ENCODE results near the gene FAAP100.
"Not testable (repeated sequence)": the region's sequence is repeated elsewhere in the genome, so short reads cannot be mapped to it uniquely, and the experiment has no call there.

FAAP100 gene

DNA sequence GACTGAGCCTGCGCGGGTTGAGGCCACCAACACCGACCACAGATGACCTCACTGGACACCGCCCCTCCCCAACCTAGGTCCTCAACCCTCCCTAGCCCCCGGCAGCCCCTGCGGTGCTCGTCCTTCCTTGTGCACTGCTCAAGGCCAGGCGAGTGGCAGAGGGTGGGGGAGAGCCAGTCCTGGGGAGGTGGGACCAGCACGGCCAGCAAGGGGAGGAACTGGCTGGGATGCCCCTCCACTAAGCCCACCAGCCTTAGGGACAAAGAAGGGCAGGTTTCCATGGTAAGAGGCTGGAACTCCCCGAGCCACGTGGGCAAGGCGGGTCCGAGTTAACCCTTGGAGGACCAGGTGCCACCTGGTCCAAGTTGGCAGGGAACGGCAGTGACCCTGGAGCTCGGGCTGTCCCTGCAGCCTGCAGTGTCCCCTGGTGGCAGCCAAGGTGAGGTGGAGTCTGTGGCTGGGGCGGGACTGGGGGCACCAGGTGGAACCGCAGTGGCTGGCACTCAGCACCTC, 14.8 kb downstream of the FAAP100 start:
- DNase-seq = peak; percentile 76

DNA sequence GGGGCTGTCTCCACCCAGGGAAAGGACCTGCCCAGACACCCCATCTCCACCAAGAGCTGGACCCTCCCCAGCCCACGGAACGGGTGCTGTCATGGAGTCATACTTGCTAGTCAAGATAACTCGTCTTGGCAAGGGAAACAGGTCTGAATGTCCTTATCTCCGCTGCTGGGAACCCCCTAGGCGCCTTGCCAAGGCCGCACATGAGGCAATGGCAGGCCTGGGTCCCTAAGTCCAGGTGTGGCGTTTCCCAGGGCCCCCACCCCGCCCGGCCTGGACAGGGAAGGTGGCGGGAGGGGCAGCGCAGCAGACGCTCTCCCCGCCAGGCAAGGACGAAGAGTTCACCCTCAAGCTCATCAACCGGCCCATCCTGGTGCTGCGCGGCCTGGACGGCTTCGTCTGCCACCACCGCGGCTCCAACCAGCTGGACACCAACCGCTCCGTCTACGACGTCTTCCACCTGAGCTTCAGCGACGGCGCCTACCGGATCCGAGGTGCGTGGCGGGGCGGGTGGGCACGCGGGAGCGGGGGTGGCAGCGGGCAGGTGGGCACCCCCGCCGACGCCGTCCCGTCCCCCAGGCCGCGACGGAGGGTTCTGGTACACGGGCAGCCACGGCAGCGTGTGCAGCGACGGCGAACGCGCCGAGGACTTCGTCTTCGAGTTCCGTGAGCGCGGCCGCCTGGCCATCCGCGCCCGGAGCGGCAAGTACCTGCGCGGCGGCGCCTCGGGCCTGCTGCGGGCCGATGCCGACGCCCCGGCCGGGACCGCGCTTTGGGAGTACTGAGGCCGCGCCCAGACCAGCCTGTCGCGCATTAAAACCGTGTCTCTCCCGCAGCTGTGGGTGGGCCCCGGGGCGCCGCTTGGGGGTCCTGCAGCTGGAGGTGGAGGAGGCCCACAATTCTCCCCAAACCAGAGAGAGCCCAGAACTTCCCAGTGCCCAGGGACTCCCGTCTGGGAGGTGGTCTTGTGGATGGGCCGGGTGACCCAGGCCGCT, 15.6 kb downstream of the FAAP100 start:
- DNase-seq = no peak

DNA sequence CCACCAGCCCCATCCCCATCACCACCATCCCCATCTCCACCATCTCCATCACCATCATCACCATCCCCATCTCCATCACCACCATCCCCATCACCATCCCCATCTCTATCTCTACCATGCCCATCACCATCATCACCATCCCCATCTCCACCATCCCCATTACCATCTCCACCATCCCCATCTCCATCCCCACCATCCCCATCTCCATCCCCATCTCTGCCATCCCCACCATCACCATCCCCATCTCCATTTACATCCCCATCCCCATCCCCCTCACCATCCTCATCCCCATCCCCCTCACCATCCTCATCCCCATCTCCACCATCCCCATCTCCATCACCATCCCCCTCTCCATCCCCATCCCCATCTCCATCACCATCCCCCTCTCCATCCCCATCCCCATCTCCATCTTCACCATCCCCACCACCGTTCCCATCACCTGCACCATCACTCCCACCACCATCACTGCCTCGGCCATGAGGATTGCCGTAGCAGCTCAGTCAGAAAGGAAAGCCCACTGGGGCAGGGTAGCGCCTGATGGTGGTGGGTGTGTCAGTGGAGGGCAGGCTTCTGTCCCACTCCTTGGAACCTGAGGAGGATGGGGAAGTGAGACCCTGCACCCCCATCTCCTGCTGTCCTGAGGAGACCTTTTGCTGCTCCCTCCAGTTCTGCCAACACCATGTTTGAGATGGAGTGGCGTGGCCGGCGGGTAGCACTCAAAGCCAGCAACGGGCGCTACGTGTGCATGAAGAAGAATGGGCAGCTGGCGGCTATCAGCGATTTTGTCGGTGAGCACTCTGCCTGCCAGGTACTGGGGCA, 16.5 kb downstream of the FAAP100 start:
- DNase-seq = no peak

GRCh38 chr17:81535007-81535328, 17.2 kb downstream of the FAAP100 start:
- DNase-seq = no peak

DNA sequence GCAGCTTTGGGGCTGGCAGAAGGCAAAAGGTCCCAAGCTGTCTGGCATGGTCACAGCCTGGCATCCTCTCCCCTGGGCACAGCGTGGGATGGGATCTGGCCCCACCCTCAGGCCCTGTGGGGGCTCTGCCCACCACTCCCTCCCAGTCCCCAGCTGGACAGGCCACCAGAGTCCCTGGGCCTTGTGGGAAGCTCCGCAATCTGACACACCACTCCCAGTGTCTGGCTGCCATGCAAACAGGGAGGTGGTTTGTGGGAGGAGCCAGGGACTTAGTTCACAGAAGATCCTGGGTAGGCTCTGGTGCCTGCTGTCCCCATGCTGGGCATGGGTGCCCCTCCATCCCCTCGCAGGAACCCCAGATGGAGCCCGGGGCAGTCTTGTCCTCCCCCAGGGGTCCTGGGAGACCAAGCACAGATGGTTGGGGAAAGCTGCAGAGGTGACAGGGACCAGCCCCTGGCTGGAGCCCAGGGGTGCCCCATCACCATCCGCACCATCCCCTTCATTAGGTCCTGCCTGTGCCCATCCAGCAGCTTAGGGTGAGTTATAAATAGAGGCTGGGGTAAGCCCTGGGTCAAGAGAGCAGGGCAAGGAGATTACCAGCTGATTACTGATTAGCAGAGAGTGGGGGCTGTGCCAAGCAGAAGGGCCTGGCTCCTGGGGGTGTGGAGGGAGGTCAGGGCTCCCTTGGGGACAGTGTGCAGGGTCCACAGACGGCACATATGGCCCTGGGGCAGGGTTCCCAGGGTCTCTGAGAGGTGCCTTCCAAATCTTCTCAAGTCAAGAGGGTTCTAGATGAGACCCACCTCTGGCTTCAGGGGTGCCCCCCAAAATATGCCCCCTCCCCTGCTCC, 17.8 kb downstream of the FAAP100 start:
- DNase-seq = no peak

GRCh38 chr17:81533339-81534141, 18.6 kb downstream of the FAAP100 start:
- no peak for DNase-seq

DNA sequence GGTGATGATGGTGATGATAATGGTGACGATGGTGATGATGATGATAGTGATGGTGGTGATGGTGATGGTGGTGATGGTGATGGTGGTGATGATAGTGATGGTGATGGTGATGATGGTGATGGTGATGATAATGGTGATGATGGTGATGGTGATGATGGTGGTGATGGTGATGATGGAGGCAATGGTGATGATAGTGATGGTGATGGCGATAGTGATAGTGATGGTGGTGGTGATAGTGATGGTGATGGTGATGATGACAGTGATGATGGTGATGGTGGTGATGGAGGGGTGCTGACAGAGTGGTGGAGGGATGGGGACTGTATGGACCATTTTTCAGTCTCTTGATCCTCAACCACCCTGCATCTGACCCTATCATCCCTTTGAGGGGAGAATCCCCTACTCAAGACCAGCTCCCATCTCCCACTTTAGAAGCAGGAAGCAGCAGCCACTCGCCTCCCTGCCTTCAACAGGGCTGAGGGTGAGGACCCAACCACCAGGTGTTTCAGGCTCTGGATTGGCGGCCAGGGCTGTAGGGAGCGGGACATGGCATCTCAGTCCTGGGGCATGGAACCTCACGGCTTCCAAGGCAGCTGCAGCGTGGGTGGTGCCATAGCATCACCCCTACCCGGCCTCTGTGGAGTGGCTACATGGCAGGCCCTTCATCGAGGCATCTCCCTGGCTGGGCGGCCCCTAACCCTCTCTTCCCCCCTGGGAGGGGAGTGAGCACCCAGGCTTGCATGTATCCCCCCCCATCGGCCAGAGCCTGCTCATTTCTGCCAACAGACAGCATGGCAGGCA, 19.5 kb downstream of the FAAP100 start:
- no peak for DNase-seq

DNA sequence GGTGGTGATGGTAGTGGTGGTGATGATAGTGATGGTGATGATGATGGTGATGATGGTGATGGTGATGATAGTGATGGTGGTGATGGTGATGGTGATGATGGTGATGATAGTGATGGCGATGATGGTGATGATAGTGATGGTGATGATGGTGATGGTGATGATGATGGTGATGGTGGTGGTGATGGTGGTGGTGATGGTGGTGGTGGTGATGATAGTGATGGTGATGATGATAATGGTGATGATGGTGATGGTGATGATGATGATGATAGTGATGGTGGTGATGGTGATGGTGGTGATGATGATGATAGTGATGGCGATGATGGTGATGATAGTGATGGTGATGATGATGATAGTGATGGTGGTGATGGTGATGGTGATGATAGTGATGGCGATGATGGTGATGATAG, 20.2 kb downstream of the FAAP100 start:
- DNase-seq = not testable (repeated sequence)

GRCh38 chr17:81531013-81531412, 21.1 kb downstream of the FAAP100 start:
- not testable (repeated sequence) for DNase-seq

DNA sequence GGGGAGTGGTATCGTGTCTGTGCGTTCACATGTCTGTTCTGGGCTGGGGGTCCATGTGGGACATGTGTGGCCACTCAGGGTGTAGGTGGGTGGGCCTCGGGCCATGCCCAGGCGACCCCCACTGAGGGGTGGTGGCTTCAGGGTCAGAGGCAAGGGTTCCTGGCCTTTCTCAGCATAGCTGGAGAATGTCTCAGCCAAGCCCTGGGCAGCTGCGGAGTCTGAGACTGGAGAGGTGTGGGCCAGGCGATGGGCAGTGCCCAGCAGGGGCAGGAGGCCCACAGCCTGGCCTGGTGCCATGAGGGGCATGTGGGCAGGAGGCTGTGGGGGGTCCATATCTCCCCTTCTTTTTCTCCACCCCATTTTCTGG, 22.7 kb downstream of the FAAP100 start:
- no peak for DNase-seq

GRCh38 chr17:81528651-81529436, 23.3 kb downstream of the FAAP100 start:
- DNase-seq = no peak

DNA sequence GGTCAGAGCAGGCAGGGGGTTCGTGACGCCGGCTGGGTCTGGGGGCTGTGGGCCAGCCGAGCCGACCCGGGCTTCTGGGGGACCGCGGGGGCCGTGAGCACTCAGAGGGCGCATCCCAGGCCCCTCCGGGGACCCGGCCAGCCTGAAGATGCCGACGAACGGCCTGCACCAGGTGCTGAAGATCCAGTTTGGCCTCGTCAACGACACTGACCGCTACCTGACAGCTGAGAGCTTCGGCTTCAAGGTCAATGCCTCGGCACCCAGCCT, 23.8 kb downstream of the FAAP100 start:
- no peak for DNase-seq

DNA sequence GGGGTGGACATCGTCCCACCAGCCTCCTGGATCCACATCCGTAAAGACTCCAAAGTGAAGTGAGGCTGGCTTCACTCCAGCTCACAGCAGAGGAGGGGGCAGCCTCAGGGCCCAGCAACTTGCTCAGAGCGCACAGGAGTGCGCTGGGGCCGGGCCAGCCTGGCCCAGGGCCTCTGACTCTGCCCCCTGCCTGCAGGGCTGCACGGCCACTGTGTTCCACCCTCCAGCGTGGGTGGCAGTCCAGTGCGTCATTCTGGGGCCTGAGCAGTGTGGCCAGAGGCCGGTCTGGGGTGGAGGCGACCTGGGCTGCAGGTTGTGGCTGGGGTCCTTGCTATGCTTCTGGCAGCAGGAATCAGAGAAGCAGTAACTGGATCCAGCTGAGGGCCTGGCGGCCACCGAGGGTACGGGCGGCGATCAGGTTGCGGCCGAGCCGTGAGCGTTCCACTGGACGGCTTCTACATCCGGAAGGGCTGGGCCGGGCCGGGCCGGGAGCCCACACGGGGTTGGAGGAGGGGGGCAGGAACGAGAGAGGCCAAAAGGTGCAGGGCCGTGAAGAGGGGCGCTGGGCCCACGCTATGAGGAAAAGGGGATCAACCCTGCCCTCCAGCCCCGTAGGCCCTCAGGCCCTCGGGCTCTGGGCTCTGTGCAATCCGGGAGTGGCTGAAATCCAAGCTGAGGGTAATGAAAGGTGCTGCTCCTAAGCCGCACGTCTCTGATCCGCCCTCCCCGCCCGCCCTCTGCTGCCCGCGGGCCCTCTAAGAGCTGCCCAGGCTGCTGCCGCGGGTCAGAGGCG, 24.4 kb downstream of the FAAP100 start, which contains the start of gene FSCN2:
TSS of gene FSCN2 (plus strand) at position 787 of the 793 bp plus-strand sequence. CDS start 155 bp downstream, outside the sequence.
- DNase-seq = no peak

DNA sequence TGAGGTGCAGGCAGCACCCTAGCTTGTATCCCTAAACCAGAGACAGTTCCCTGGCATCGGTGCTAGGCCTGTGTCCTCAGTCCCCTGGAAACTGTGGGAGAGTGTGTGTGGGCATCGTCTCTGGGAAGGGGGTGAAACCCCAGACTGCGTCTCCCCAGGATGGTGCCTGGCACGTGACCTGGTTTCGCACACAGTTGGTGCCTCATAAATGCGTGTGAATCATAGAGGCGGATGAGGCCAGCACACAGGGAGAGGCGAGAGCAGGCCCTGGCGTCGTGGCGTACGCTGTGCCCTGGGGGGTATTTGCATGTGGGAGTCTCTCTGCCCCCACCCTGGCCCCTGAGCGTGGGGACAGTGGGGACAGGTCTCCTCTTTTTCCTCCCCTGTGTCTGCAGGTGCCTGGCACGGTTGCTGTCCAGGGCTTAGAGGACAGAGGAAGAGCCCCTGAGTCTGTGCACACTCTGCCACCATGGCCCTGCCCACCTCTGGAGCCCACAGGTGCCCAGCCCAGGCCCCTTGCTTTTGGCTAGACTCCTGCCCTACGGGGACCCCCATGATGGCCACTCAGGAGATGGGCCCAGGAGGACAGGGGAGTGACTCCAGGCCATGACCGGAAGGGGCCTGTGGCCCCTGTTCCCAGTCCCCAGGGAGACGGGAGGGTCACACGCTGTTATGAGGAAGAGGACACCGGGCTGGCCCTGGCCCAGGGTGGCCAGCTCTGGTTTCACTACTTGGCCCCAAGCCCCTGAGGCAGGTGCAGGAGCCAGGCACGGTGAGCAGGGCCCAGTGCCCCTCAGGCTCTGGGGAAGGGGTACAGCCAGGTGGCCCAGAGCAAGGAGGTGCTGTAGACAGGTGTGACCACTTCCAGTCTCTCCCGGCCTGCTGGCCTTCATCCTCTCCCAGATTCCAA, 25.2 kb downstream of the FAAP100 start:
- DNase-seq = no peak

- no peak for DNase-seq
Measured at GRCh38 chr17:81524865-81525159, 27.3 kb downstream of the FAAP100 start.

DNA sequence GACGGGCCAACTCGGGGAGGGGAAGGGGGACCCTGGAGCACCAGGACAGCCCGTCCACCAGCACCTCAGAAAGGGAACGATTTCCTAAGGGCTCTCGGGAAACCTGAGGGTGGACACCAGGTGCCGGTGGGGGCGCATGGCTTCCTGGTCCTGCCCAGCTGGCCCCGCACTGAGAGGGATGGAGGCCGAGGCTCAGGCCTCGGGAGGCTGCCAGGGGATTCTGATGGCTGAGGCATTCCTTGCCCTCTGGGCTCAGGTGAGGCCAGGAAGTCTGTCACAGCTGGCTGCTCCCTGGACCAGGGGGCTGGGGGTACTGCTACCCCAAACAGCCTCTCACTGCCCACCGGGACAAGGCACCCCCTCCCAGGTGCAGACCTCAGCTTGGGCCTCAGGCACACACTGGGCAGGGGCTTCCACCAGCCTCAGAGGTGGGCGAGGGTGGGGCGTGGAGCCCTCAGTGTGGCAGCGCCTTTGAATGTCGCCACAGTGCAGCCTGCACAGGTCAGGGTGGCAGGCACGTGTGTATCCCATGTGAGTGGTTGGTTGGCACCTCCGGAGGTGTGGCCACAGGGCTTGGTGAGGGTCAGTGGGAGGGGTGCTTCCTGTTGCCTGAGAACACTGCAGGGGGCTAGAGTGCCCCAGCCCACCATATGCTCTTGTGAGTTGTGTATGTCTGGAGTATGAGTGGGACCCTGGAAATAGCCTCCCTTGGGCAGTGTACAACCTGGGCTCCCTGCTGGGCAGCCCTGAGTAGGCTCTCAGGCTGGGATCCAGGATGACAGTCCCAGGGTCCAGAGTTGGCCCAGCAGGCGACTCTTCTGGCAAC, 27.9 kb downstream of the FAAP100 start:
- no peak for DNase-seq

GRCh38 chr17:81523402-81524038, 28.6 kb downstream of the FAAP100 start:
- no peak for DNase-seq

Data from NCI-H2107 (cell line).